Tibial nerve (tissue), 3 donors: Measurements from ENCODE around the gene DPP8.

ENCODE experiments used
- POLR2A ChIP-seq, 2 donors: fragments of 450-650 bp; IDR thresholded peaks; one replicate each; pipeline ENCODE4 v1.6.1; 2017; ENCODE audit warnings: antibody characterized with exemption in 2 of 2, mild to moderate bottlenecking in 2 of 2, moderate library complexity in 2 of 2
- TF ChIP-seq, protein P1 (sequence below), 5 experiments: fragments of 200-600 bp in 3 of 5; fragments of 450-650 bp in 2 of 5; sonication (generic) in 3 of 5; IDR thresholded peaks; one replicate each; pipeline ENCODE4 v1.5.1; 2016 to 2019; ENCODE audit warnings: antibody characterized with exemption in 5 of 5, mild to moderate bottlenecking in 3 of 5, moderate library complexity in 2 of 5

DNA sequence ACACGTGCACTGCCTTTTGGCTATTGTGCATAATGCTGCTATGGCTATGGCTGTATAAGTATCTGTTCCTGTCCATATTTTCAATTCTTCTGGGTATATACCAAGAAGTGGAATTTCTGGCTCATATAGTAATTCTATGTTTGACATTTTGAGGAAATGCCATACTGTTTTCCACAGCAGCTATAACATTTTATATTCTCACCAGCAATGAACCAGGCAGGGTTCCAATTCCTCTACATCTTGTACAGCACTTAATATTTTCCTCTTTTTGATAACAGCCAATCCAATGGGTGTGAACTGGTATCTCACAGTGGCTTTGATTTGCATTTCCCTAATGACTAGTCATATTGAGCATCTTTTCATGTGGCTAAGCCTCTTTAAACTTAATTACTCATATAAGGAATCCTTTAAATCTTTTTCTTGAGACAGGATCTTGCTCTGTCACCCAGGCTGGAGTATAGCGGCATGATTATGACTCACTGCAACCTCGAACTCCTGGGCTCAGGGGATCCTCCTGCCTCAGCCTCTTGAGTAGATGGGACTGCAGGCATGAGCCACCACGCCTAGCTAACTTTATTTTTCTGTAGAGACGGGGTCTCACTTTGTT, 56.6 kb downstream of the DPP8 start:
- TF ChIP-seq, protein P1, sequence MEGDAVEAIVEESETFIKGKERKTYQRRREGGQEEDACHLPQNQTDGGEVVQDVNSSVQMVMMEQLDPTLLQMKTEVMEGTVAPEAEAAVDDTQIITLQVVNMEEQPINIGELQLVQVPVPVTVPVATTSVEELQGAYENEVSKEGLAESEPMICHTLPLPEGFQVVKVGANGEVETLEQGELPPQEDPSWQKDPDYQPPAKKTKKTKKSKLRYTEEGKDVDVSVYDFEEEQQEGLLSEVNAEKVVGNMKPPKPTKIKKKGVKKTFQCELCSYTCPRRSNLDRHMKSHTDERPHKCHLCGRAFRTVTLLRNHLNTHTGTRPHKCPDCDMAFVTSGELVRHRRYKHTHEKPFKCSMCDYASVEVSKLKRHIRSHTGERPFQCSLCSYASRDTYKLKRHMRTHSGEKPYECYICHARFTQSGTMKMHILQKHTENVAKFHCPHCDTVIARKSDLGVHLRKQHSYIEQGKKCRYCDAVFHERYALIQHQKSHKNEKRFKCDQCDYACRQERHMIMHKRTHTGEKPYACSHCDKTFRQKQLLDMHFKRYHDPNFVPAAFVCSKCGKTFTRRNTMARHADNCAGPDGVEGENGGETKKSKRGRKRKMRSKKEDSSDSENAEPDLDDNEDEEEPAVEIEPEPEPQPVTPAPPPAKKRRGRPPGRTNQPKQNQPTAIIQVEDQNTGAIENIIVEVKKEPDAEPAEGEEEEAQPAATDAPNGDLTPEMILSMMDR (IDR thresholded peaks at IDR 0.05), result no peak
- TF ChIP-seq POLR2A (IDR thresholded peaks at IDR 0.05), result no peak
